ENCODE results near the gene ABCB10.

Gene ABCB10

DNA sequence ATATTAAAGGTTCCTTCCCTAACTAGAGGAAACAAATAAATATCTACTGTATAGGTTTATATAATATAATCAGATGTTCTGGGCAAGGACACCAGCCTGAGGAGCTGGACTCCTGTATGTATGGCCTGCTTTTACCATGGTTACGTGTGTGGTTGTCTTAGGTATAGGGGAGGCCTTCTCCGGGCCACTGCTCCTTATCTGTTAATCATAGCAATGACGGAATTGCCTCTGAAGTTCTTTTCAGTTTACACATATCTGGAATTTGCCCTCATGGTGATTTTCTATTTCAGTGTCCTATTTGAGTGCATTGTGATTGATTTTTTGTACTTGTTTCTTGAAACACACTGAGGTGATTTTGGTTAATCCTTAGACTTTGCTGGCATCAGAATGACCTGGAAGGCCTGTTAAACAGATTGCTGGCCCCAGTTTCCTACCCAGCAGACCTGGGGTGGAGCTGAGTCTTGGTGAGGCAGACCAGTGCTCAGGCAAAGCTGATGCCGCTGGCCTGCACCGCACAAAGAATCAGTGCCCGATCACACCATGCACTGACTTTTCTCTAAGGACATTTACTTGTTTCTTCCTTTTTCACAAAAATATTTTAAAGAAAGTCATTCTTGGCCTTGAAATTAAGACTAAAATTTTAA, 18.5 kb downstream of the ABCB10 start:
- Histone ChIP-seq H4K20me1 (ENCODE audit: control insufficient read depth, insufficient read depth, low read depth, low read length) (no peaks in the 10 kb centered on the region), H3K79me2 (ENCODE audit: control insufficient read depth, low read length) (no peaks in the 10 kb centered on the region), H3K9me2 (replicated peaks; ENCODE audit: control insufficient read depth, low read length) (no peaks in the 10 kb centered on the region), H3K4me3 (ENCODE audit: low read length) (no peak overlapping the region), H3F3A (ENCODE audit: control insufficient read depth, insufficient read depth) (peaks cover 6% of the 10 kb centered on the region; the same call in 1 of the 2 replicates), H3K27ac (ENCODE audit: low read depth, low read length) (no peak overlapping the region), H3K4me2 (ENCODE audit: low read length) (no peak overlapping the region), H3K9me3 (ENCODE audit: control insufficient read depth, insufficient read depth, low read length) (no peaks in the 10 kb centered on the region), H3K27me3 (ENCODE audit: control insufficient read depth, low read length) (no peaks in the 10 kb centered on the region), H3K4me1 (ENCODE audit: control insufficient read depth, low read length) (peaks cover 4% of the 10 kb centered on the region; the same call in 1 of the 2 replicates), H3K36me3 (ENCODE audit: control insufficient read depth, low read length) (peaks cover 67% of the 10 kb centered on the region)
- TF ChIP-seq, protein P1, sequence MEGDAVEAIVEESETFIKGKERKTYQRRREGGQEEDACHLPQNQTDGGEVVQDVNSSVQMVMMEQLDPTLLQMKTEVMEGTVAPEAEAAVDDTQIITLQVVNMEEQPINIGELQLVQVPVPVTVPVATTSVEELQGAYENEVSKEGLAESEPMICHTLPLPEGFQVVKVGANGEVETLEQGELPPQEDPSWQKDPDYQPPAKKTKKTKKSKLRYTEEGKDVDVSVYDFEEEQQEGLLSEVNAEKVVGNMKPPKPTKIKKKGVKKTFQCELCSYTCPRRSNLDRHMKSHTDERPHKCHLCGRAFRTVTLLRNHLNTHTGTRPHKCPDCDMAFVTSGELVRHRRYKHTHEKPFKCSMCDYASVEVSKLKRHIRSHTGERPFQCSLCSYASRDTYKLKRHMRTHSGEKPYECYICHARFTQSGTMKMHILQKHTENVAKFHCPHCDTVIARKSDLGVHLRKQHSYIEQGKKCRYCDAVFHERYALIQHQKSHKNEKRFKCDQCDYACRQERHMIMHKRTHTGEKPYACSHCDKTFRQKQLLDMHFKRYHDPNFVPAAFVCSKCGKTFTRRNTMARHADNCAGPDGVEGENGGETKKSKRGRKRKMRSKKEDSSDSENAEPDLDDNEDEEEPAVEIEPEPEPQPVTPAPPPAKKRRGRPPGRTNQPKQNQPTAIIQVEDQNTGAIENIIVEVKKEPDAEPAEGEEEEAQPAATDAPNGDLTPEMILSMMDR (IDR thresholded peaks at IDR 0.05; ENCODE audit: low read depth, low read length, poor library complexity, severe bottlenecking), result no peak
- TF ChIP-seq EZH2phosphoT487 (IDR thresholded peaks at IDR 0.05; ENCODE audit: borderline replicate concordance, low read length), result no peak

GRCh38 chr1:229538945-229539344, 19.6 kb downstream of the ABCB10 start:
- TF ChIP-seq, protein P1 (IDR thresholded peaks at IDR 0.05; ENCODE audit: low read depth, low read length, poor library complexity, severe bottlenecking), result no peak
- TF ChIP-seq EZH2phosphoT487 (IDR thresholded peaks at IDR 0.05; ENCODE audit: borderline replicate concordance, low read length), result no peak
- Histone ChIP-seq H3K27ac (ENCODE audit: low read depth, low read length) (no peak overlapping the region), H3K27me3 (ENCODE audit: control insufficient read depth, low read length) (no peaks in the 10 kb centered on the region), H3K9me3 (ENCODE audit: control insufficient read depth, insufficient read depth, low read length) (no peaks in the 10 kb centered on the region), H3K4me3 (ENCODE audit: low read length) (no peak overlapping the region), H3K4me1 (ENCODE audit: control insufficient read depth, low read length) (no peaks in the 10 kb centered on the region), H3K4me2 (ENCODE audit: low read length) (no peak overlapping the region), H3K79me2 (ENCODE audit: control insufficient read depth, low read length) (no peaks in the 10 kb centered on the region), H3K9me2 (replicated peaks; ENCODE audit: control insufficient read depth, low read length) (no peaks in the 10 kb centered on the region), H4K20me1 (ENCODE audit: control insufficient read depth, insufficient read depth, low read depth, low read length) (no peaks in the 10 kb centered on the region), H3K36me3 (ENCODE audit: control insufficient read depth, low read length) (peaks cover 60% of the 10 kb centered on the region), H3F3A (ENCODE audit: control insufficient read depth, insufficient read depth) (peaks cover 6% of the 10 kb centered on the region; the same call in 1 of the 2 replicates)

DNA sequence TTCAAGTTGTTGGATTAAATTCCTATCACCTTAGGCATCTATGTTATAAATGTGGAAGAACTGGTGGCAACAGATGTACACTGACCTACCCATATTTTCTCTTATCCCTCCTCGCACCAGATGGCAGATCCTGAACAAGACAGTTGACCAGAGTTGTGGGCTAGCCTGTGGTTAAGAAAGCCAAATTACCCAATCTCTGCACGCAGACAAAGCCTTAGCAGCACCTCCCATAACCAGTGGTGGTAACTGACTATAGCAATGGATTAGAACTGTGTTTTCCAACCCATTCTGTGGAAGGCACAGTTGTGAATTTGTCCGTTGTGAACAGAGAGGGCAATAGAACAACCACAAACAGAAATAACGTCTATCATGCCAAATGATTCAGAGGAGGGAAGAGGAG, 20.6 kb downstream of the ABCB10 start:
- Histone ChIP-seq H3K36me3 (ENCODE audit: control insufficient read depth, low read length) (peaks cover 64% of the 10 kb centered on the region), H3K79me2 (ENCODE audit: control insufficient read depth, low read length) (no peaks in the 10 kb centered on the region), H3K27me3 (ENCODE audit: control insufficient read depth, low read length) (no peaks in the 10 kb centered on the region), H4K20me1 (ENCODE audit: control insufficient read depth, insufficient read depth, low read depth, low read length) (no peaks in the 10 kb centered on the region), H3K9me2 (replicated peaks; ENCODE audit: control insufficient read depth, low read length) (no peaks in the 10 kb centered on the region), H3K4me1 (ENCODE audit: control insufficient read depth, low read length) (no peaks in the 10 kb centered on the region), H3K4me3 (ENCODE audit: low read length) (no peak overlapping the region), H3K9me3 (ENCODE audit: control insufficient read depth, insufficient read depth, low read length) (no peaks in the 10 kb centered on the region), H3K27ac (ENCODE audit: low read depth, low read length) (no peak overlapping the region), H3F3A (ENCODE audit: control insufficient read depth, insufficient read depth) (peaks cover 6% of the 10 kb centered on the region; the same call in 1 of the 2 replicates), H3K4me2 (ENCODE audit: low read length) (no peak overlapping the region)
- TF ChIP-seq, protein P1 (IDR thresholded peaks at IDR 0.05; ENCODE audit: low read depth, low read length, poor library complexity, severe bottlenecking), result no peak
- TF ChIP-seq EZH2phosphoT487 (IDR thresholded peaks at IDR 0.05; ENCODE audit: borderline replicate concordance, low read length), result no peak
